NCI-H748 (cell line): ENCODE results near the gene DUOXA1.
"Not testable (repeated sequence)": the region's sequence is repeated elsewhere in the genome, so short reads cannot be mapped to it uniquely, and the experiment has no call there.

Experiments
- DNase-seq: peaks from one replicate; lab custom pipeline; 2025; ENCODE audit not compliant: unreplicated experiment; lab: John Stamatoyannopoulos, UW

Gene DUOXA1

GRCh38 chr15:45114076-45114750, 15.5 kb downstream of the DUOXA1 start, which contains the start of the genes DUOX2 and DUOXA2:
TSS of gene DUOX2 (minus strand) at chr15:45114172. CDS start at chr15:45113411, 761 bp downstream.
TSS of gene DUOXA2 (plus strand) at chr15:45114326. CDS start at chr15:45114606, 280 bp downstream.
- peak; percentile 23 for DNase-seq

GRCh38 chr15:45113380-45113990, 16.2 kb downstream of the DUOXA1 start:
- no peak for DNase-seq

- DNase-seq, result peak; percentile 28
Observed at GRCh38 chr15:45112591-45113379, 16.9 kb downstream of the DUOXA1 start.

GRCh38 chr15:45112143-45112590, 17.5 kb downstream of the DUOXA1 start:
- peak; percentile 23 for DNase-seq

GRCh38 chr15:45111390-45112142, 18.1 kb downstream of the DUOXA1 start:
- no peak for DNase-seq

- DNase-seq, result no peak
Observed at GRCh38 chr15:45110256-45110820, 19.3 kb downstream of the DUOXA1 start.

- no peak for DNase-seq
Observed at GRCh38 chr15:45107941-45108630, 21.6 kb downstream of the DUOXA1 start.

- DNase-seq, result no peak
Observed at GRCh38 chr15:45106002-45106790, 23.5 kb downstream of the DUOXA1 start.

GRCh38 chr15:45105586-45105985, 24.1 kb downstream of the DUOXA1 start:
- no peak for DNase-seq

GRCh38 chr15:45104170-45104569, 25.5 kb downstream of the DUOXA1 start:
- DNase-seq, result not testable (repeated sequence)

- no peak for DNase-seq
Observed at GRCh38 chr15:45102226-45102625, 27.5 kb downstream of the DUOXA1 start.

GRCh38 chr15:45101749-45102148, 27.9 kb downstream of the DUOXA1 start:
- DNase-seq, result no peak

GRCh38 chr15:45100884-45101625, 28.6 kb downstream of the DUOXA1 start:
- no peak for DNase-seq

- DNase-seq, result no peak
Observed at GRCh38 chr15:45099549-45100165, 30.0 kb downstream of the DUOXA1 start.

GRCh38 chr15:45097466-45097865, 32.2 kb downstream of the DUOXA1 start:
- DNase-seq, result no peak

GRCh38 chr15:45095661-45096060, 34.0 kb downstream of the DUOXA1 start:
- DNase-seq, result no peak

- DNase-seq, result no peak
Observed at GRCh38 chr15:45094358-45094730, 35.3 kb downstream of the DUOXA1 start.
